ENCODE results near the gene THSD4. TPM values are rescaled to one million over a fixed set of nuclear protein-coding genes. Genes with fewer than 3 reads are reported as not detected.

Gene THSD4
- total and polyA plus RNA-seq, 2 donors (not counting 1 experiment from before 2014, with no cell fraction given), result 43.1 to 95.5 TPM

DNA sequence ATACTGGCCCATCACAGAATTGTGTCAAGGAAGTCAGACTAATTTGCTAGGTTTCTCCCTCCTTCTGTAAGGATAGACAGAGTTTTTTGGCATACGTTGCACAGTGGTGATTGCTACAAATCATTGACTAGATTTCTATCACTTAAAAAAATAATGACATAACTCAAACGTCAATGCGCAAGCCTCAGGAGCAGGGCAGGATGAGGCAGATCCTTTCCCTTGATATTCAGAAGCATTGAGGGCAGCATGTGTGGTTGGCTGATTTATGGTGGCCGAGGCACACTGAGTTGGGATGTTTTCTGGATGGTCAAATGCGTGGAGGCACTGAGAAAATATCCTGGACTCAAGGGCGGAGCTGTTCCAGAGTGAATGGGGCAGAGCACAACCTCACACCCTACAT lies 14.4 kb downstream of the THSD4 start:
- Histone ChIP-seq H3K36me3 (ENCODE audit: control insufficient read depth, insufficient read depth, low read length) (no peaks in the 10 kb centered on the region), H3K4me2 (ENCODE audit: extremely low read depth, insufficient read depth, low read length) (no peak overlapping the region), H3K27ac (ENCODE audit: insufficient read depth, low read length) (no peak overlapping the region), H3K79me2 (ENCODE audit: control insufficient read depth, insufficient read depth, low read length) (peaks cover 33% of the 10 kb centered on the region), H3K9ac (ENCODE audit: insufficient read depth, low read length) (no peak overlapping the region), H3K27me3 (ENCODE audit: control insufficient read depth, insufficient read depth, low read length) (no peaks in the 10 kb centered on the region), H2AFZ (ENCODE audit: low read length) (no peak overlapping the region), H4K20me1 (ENCODE audit: control insufficient read depth, extremely low read depth, insufficient read depth, low read length) (no peaks in the 10 kb centered on the region), H3K4me3 (replicated peaks in 1 of 4; ENCODE audit: control extremely low read depth in 1 of 4, insufficient read depth in 1 of 4, low read depth in 3 of 4, low read length in 4 of 4) (no peak overlapping the region), H3K4me1 (ENCODE audit: control insufficient read depth, extremely low read depth, insufficient read depth, low read length) (peaks cover 6% of the 10 kb centered on the region), H3K9me3 (ENCODE audit: control insufficient read depth, insufficient read depth, low read depth, low read length) (no peaks in the 10 kb centered on the region)
- no peak for TF ChIP-seq EZH2 (IDR thresholded peaks at IDR 0.05; ENCODE audit: low read length, missing control alignments)
- TF ChIP-seq, protein P1, sequence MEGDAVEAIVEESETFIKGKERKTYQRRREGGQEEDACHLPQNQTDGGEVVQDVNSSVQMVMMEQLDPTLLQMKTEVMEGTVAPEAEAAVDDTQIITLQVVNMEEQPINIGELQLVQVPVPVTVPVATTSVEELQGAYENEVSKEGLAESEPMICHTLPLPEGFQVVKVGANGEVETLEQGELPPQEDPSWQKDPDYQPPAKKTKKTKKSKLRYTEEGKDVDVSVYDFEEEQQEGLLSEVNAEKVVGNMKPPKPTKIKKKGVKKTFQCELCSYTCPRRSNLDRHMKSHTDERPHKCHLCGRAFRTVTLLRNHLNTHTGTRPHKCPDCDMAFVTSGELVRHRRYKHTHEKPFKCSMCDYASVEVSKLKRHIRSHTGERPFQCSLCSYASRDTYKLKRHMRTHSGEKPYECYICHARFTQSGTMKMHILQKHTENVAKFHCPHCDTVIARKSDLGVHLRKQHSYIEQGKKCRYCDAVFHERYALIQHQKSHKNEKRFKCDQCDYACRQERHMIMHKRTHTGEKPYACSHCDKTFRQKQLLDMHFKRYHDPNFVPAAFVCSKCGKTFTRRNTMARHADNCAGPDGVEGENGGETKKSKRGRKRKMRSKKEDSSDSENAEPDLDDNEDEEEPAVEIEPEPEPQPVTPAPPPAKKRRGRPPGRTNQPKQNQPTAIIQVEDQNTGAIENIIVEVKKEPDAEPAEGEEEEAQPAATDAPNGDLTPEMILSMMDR (conservative IDR thresholded peaks at IDR 0.05 in 1 of 2, IDR thresholded peaks at IDR 0.05 in 1 of 2; ENCODE audit: low read depth in 1 of 2, low read length in 2 of 2), result no peak
- DNase-seq (ENCODE audit: low read depth in 2 of 2), result no peak

DNA sequence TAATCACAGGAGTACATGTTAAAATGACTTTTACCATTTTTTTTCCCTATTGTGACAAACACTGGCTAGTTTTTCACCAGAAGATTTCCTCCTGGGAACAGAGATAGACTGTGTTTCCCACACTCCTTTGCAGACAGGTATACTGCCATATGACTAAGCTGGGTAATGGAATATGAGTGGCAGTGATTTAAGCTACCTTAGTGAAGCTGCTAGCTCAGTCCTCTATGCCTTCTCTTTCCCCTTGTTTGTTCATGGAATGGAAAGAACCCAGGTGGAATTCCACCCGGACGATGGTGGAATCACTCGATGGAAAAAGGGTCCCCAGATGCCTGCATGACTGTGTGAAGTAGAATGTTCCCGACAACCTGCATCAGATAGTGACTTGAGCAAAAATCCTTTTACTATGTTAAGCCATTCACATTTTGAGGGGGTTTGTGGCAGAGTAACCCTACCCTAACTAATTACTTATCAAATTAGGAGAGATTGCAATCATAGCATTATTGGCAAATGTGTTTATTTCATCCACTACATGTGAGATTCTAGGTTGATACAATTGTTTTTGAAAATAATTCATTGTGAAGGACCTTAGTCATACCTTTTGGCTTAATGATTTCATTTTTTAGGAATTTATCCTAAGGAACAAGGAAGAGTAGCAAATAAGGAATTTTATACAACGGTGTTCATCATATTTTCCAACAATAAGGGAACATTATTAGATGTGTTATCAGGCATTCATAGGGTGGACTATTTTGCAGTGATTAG lies 16.5 kb downstream of the THSD4 start:
- Histone ChIP-seq H3K4me3 (replicated peaks in 1 of 4; ENCODE audit: control extremely low read depth in 1 of 4, insufficient read depth in 1 of 4, low read depth in 3 of 4, low read length in 4 of 4) (no peak overlapping the region), H3K9ac (ENCODE audit: insufficient read depth, low read length) (no peak overlapping the region), H3K27me3 (ENCODE audit: control insufficient read depth, insufficient read depth, low read length) (no peaks in the 10 kb centered on the region), H2AFZ (ENCODE audit: low read length) (no peak overlapping the region), H3K9me3 (ENCODE audit: control insufficient read depth, insufficient read depth, low read depth, low read length) (no peaks in the 10 kb centered on the region), H3K4me1 (ENCODE audit: control insufficient read depth, extremely low read depth, insufficient read depth, low read length) (peaks cover 15% of the 10 kb centered on the region), H3K79me2 (ENCODE audit: control insufficient read depth, insufficient read depth, low read length) (peaks cover 27% of the 10 kb centered on the region), H3K4me2 (ENCODE audit: extremely low read depth, insufficient read depth, low read length) (no peak overlapping the region), H3K36me3 (ENCODE audit: control insufficient read depth, insufficient read depth, low read length) (no peaks in the 10 kb centered on the region), H4K20me1 (ENCODE audit: control insufficient read depth, extremely low read depth, insufficient read depth, low read length) (no peaks in the 10 kb centered on the region), H3K27ac (ENCODE audit: insufficient read depth, low read length) (no peak overlapping the region)
- TF ChIP-seq, protein P1 (conservative IDR thresholded peaks at IDR 0.05 in 1 of 2, IDR thresholded peaks at IDR 0.05 in 1 of 2; ENCODE audit: low read depth in 1 of 2, low read length in 2 of 2), result no peak
- TF ChIP-seq EZH2 (IDR thresholded peaks at IDR 0.05; ENCODE audit: low read length, missing control alignments), result no peak
- DNase-seq (ENCODE audit: low read depth in 2 of 2), result peak in 1 of 2 donors; percentile 48

DNA sequence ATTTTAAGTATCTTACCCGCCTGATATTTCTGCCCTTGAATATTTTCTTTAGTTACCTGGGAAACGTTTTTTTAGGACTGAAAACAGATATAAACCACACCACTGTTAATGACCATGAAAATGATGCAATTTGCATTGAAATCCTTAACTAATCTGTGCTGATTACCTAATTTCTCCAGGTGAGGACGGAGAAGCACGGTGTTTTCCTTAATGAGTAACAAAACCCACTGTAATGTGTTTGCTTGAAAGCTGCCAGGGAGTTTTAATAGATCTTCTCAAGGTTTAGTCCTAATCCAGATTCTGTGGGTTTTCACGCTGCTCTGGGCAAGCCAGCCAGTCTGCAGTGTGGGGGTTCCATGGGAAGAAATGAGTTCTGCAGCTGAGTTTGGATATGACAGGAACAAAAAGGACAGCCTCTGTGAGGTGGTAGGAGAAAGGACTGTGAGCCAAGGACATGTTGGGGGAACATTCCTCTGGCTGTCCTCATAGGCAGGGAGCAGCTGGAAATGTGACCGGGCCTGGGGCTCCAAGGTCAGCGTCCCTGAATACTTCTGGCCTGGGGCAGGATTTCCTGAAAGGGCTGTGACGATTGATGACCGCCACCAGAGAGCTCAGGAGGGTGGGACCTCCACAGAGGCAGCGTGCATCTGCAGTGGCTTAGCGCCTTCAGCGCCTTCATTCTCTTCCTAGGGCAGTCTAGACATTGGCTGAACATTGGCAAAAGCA lies 18.6 kb downstream of the THSD4 start:
- Histone ChIP-seq H3K9ac (ENCODE audit: insufficient read depth, low read length) (no peak overlapping the region), H3K4me1 (ENCODE audit: control insufficient read depth, extremely low read depth, insufficient read depth, low read length) (peaks cover 15% of the 10 kb centered on the region), H3K4me2 (ENCODE audit: extremely low read depth, insufficient read depth, low read length) (no peak overlapping the region), H3K4me3 (replicated peaks in 1 of 4; ENCODE audit: control extremely low read depth in 1 of 4, insufficient read depth in 1 of 4, low read depth in 3 of 4, low read length in 4 of 4) (no peak overlapping the region), H2AFZ (ENCODE audit: low read length) (no peak overlapping the region), H4K20me1 (ENCODE audit: control insufficient read depth, extremely low read depth, insufficient read depth, low read length) (no peaks in the 10 kb centered on the region), H3K27ac (ENCODE audit: insufficient read depth, low read length) (no peak overlapping the region), H3K9me3 (ENCODE audit: control insufficient read depth, insufficient read depth, low read depth, low read length) (no peaks in the 10 kb centered on the region), H3K36me3 (ENCODE audit: control insufficient read depth, insufficient read depth, low read length) (no peaks in the 10 kb centered on the region), H3K27me3 (ENCODE audit: control insufficient read depth, insufficient read depth, low read length) (no peaks in the 10 kb centered on the region), H3K79me2 (ENCODE audit: control insufficient read depth, insufficient read depth, low read length) (peaks cover 24% of the 10 kb centered on the region)
- DNase-seq (ENCODE audit: low read depth in 2 of 2), result no peak
- TF ChIP-seq, protein P1 (conservative IDR thresholded peaks at IDR 0.05 in 1 of 2, IDR thresholded peaks at IDR 0.05 in 1 of 2; ENCODE audit: low read depth in 1 of 2, low read length in 2 of 2), result no peak
- TF ChIP-seq EZH2 (IDR thresholded peaks at IDR 0.05; ENCODE audit: low read length, missing control alignments), result no peak

Measured in fibroblast of lung (primary cell).